Mucosa of descending colon (tissue), 3 donors: ENCODE measurements around the gene JSRP1. TPM values are rescaled to one million over a fixed set of nuclear protein-coding genes. Genes with fewer than 3 reads are reported as not detected.

Experiments used
- ATAC-seq: fragments of 200-7000 bp; cut with Tn5 transposase; one replicate; pipeline ENCODE4 v1.9.1; 2020; ENCODE audit warnings: mild to moderate bottlenecking, moderate library complexity
- DNase-seq, 3 donors: peaks; one replicate each; pipeline ENCODE4 v3.0.0-alpha.2; 2020
- H3K36me3 ChIP-seq: fragments of 200-600 bp; one replicate; pipeline ENCODE4 v1.8.0; 2021; ENCODE audit warnings: low read depth, mild to moderate bottlenecking
- H3K4me1 ChIP-seq: fragments of 200-600 bp; one replicate; pipeline ENCODE4 v1.8.0; 2021; ENCODE audit warnings: low read depth, mild to moderate bottlenecking
- H3K4me3 ChIP-seq: fragments of 200-600 bp; one replicate; pipeline ENCODE4 v1.8.0; 2021; ENCODE audit warnings: mild to moderate bottlenecking
- H3K9me3 ChIP-seq: fragments of 200-600 bp; one replicate; pipeline ENCODE4 v1.8.0; 2021; ENCODE audit warnings: mild to moderate bottlenecking
- intact Hi-C, 2 donors: fragments of 100-400 bp; cut with DNase I in 1 of 2; cut with micrococcal nuclease in 1 of 2; formaldehyde crosslinking; loops; one replicate each; pipeline versions ENCODE4 v1.11.0 to v1.11.1; 2022; cut with DNase I, micrococcal nuclease
- total RNA-seq, 3 donors: library from RNA; stranded (reverse); fragmentation: NEBNext Ultra II Directional in 2 of 3; extraction: Animal tissue kit (Norgen Biotek cat#: 25700) in 2 of 3; gene quantifications; one replicate each; pipeline versions ENCODE4 v1.2.1 to v1.2.4, GENCODE V29; 2021 to 2023
- TF ChIP-seq, protein P1 (sequence below): fragments of 200-600 bp; IDR thresholded peaks from one replicate; pipeline ENCODE4 v1.8.0; 2022; ENCODE audit warnings: antibody characterized with exemption, mild to moderate bottlenecking
- donor health status: DM: no; HTN: no; CAD: no; lungs with moderate emphysema.
- donor health status: DM: no; HTN: no; CAD: no.
- donor health status: DM: no; HTN: yes; CAD: no.

Gene JSRP1
- total RNA-seq, 3 donors from 2014 or later: 0.38 to 2.4 (median 0.87) TPM

GRCh38 chr19:2246801-2247361 lies 9.3 kb downstream of the JSRP1 start:
- Histone ChIP-seq H3K4me1 (peaks cover 26% of the 10 kb centered on the region), H3K4me3 (no peak overlapping the region), H3K36me3 (peaks cover 17% of the 10 kb centered on the region), H3K9me3 (no peaks in the 10 kb centered on the region)
- DNase-seq (no peak), ATAC-seq (no peak)
- intact Hi-C loops: no loop called here
- TF ChIP-seq, protein P1, sequence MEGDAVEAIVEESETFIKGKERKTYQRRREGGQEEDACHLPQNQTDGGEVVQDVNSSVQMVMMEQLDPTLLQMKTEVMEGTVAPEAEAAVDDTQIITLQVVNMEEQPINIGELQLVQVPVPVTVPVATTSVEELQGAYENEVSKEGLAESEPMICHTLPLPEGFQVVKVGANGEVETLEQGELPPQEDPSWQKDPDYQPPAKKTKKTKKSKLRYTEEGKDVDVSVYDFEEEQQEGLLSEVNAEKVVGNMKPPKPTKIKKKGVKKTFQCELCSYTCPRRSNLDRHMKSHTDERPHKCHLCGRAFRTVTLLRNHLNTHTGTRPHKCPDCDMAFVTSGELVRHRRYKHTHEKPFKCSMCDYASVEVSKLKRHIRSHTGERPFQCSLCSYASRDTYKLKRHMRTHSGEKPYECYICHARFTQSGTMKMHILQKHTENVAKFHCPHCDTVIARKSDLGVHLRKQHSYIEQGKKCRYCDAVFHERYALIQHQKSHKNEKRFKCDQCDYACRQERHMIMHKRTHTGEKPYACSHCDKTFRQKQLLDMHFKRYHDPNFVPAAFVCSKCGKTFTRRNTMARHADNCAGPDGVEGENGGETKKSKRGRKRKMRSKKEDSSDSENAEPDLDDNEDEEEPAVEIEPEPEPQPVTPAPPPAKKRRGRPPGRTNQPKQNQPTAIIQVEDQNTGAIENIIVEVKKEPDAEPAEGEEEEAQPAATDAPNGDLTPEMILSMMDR: no peak

DNA sequence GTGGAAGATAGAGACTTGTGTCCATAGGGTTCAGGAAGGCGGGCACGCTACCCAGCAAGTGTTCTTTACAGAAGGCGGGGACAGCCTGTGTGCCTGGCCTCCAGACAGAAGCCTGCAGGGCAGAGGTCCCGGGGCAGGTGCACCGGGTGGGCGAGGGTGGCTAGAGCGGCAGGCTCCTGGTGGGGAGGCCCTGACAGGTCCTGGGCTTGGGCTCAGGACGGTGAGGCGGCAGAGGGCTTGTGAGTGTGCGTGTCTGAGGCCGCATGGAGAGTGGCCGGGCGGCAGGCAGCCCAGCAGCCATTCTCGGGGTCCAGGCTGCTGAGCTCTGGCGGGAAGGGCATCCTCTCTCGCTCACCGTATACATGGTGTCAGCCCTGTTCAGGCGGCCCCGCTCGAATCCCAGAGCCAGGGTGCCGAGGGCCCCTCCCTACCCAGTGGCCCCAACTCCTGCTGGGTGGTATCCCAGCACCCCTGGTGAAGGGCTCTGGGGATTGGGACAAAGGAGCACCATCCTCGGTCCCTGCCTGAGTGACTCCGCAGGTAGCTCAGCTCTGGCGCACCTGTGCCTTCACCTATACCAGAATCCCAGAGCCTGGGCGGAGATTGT lies 10.1 kb downstream of the JSRP1 start:
- peaks cover 17% of the 10 kb centered on the region for H3K36me3 ChIP-seq
- intact Hi-C loops: no loop called here
- no peak overlapping the region for H3K4me3 ChIP-seq
- TF ChIP-seq, protein P1: no peak
- ATAC-seq (no peak), DNase-seq (no peak)
- peaks cover 28% of the 10 kb centered on the region for H3K4me1 ChIP-seq
- no peaks in the 10 kb centered on the region for H3K9me3 ChIP-seq

DNA sequence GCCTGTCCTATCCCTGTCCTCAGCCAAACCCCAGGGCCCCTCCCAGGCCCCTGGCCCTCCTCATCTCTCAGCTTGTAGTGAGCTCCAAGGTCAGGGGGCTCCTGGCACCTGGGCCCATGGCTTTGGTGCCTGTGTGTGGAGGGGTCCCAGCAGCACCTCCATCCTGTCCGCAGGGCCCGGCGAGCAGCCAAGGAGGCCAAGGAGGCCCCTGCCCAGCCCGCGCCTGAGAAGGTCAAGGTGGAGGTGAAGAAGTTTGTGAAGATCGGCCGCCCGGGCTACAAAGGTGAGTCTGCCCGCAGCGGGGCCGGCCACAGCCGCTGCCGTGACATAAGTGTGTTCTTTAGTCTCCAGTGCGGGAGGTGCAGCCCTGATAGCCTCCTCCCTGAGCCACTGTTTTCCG lies 10.9 kb downstream of the JSRP1 start:
- no peak overlapping the region for H3K4me3 ChIP-seq
- ATAC-seq (no peak), DNase-seq (no peak)
- peaks cover 17% of the 10 kb centered on the region for H3K36me3 ChIP-seq
- intact Hi-C loops: no loop called here
- peaks cover 29% of the 10 kb centered on the region for H3K4me1 ChIP-seq
- TF ChIP-seq, protein P1: no peak
- H3K9me3 ChIP-seq: no peaks in the 10 kb centered on the region

- no peak overlapping the region for H3K4me3 ChIP-seq
- H3K4me1 ChIP-seq: peaks cover 31% of the 10 kb centered on the region
- intact Hi-C loops: no loop called here
- no peaks in the 10 kb centered on the region for H3K9me3 ChIP-seq
- H3K36me3 ChIP-seq: peaks cover 17% of the 10 kb centered on the region
- TF ChIP-seq, protein P1: no peak
- no peak for DNase-seq
- no peak for ATAC-seq
Measured at GRCh38 chr19:2244486-2244885, 11.7 kb downstream of the JSRP1 start.

- H3K9me3 ChIP-seq: no peaks in the 10 kb centered on the region
- H3K4me1 ChIP-seq: peaks cover 34% of the 10 kb centered on the region
- peaks cover 17% of the 10 kb centered on the region for H3K36me3 ChIP-seq
- ATAC-seq (no peak), DNase-seq (no peak)
- H3K4me3 ChIP-seq: no peak overlapping the region
- intact Hi-C loops: no loop called here
- TF ChIP-seq, protein P1: no peak
Measured at GRCh38 chr19:2244125-2244411, 12.1 kb downstream of the JSRP1 start.
